Fibroblast of upper back skin (primary cell): Measurements from ENCODE around the gene BARHL2.

Experiments used
- DNase-seq: peaks from one replicate; pipeline ENCODE4 v3.0.0-alpha.2; 2013

The BARHL2 gene

GRCh38 chr1:90708826-90709225, 8.3 kb downstream of the BARHL2 start:
- DNase-seq: no peak

- DNase-seq: no peak
These were observed 8.8 kb downstream of the BARHL2 start for GRCh38 chr1:90708236-90708786.

GRCh38 chr1:90707363-90707710, 9.8 kb downstream of the BARHL2 start:
- peak; percentile 22 for DNase-seq

GRCh38 chr1:90706437-90707362, 10.4 kb downstream of the BARHL2 start:
- DNase-seq: no peak

- DNase-seq: no peak
These were observed 11.1 kb downstream of the BARHL2 start for GRCh38 chr1:90705956-90706355.

GRCh38 chr1:90704817-90705216, 12.3 kb downstream of the BARHL2 start:
- DNase-seq: no peak

- no peak for DNase-seq
These were observed 22.3 kb downstream of the BARHL2 start for GRCh38 chr1:90694846-90695245.

GRCh38 chr1:90687747-90688146, 29.4 kb downstream of the BARHL2 start:
- no peak for DNase-seq

GRCh38 chr1:90675161-90675847, 41.8 kb downstream of the BARHL2 start:
- DNase-seq: no peak

- DNase-seq: no peak
These were observed 45.4 kb downstream of the BARHL2 start for GRCh38 chr1:90671741-90672140.

- no peak for DNase-seq
These were observed 45.9 kb downstream of the BARHL2 start for GRCh38 chr1:90671251-90671650.
